GM18507 (cell line): ENCODE measurements around the gene TRIM71.
"Not testable (repeated sequence)": the region's sequence is repeated elsewhere in the genome, so short reads cannot be mapped to it uniquely, and the experiment has no call there.

Experiments used
- DNase-seq: peaks from one replicate; pipeline ENCODE4 v3.0.0; 2011; ENCODE audit warnings: low read depth; ENCODE audit not compliant: insufficient read length; ENCODE audit errors: extremely low spot score
- FAIRE-seq: peaks from 2 replicates; lab custom pipeline; 2011; peaks lifted over from hg19 to GRCh38; lab: Jason Lieb, UNC

The TRIM71 gene

GRCh38 chr3:32818229-32818969 lies 602 bp downstream of the TRIM71 start:
- DNase-seq (no peak), FAIRE-seq (no peak)

DNA sequence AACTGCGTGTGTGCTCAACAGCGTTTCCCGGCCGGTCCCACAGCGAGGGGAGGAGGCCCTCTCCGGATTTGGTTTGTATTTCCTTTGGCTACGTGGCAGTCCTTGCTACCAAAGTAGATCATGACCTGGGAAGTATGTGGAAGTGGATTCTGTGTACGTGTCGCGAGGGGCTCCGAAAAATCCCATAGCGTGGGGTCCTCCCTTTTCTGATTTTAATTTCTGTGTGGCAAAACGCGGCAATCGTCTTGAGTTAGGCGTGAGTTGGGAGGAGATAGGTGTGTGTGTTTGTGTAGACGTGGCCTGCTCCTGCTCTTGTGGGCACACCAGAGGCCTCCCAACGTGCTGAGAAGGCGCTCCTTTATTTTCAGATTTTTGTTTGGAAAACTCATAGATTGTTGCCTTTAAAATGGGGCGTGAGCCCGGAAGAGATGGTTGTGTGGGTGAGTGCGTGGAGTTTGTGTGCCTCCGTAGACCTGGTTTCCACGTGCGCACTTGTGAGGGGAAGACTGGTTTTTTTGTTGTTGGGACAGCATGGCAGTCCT lies 1.2 kb downstream of the TRIM71 start:
- no peak for FAIRE-seq
- DNase-seq = no peak

DNA sequence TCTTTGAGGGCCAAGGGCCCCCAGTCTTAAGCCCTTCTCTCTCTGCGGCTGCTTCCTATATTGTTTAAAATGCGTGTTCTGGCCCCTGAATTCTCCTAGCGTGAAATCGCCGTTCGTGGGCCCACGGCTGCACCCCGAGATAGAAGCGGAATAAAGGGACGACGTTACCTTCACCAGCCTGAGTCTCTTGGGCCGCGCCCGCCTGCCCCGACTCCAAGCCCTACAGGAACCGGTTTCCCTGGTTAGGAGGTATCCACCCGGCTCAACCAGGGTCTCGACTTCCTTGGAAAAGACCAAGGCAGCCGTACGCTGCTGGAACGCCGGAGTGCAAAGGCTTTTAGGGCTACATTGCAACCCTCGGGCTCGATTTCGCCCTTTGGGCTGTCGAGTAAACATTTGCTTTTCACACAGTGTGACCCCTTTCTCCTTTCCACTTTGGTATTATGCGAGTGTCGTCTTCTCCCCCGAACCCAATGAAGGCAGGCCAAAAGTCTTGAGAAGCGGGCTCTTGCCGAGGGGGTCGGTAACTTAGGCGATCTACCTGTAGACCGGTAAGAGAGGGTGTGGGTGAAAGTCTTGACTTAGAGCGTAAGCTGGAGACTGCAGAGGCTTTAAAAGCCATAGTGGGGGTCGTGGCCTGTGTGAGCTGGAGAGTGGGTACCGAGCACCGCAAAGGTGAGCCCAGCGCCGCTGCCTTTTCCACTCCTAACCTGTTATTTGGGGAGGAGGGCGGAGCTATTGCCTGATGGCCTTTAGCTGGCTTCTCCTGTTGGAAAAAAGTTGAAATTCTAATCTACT lies 2.0 kb downstream of the TRIM71 start:
- DNase-seq (no peak), FAIRE-seq (no peak)

DNA sequence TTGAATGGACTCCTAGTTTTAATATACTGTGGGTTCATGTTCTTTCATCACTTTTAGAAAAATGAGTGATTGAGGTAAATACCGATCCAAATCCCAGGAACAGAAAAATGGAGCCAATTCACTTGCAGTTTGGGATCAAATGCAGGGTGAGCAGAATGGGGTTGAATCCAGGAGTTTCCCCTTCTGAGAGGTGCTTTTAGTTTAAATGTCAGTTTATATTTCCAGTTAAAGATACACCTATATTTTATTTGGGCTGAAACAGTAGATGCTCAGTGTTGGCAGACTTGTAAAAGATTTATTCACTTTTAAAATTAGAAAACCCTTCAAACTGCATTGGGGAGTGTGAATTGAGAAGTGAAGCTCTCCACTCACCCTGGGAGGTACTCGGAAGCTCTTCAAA lies 2.6 kb downstream of the TRIM71 start:
- no peak for FAIRE-seq

GRCh38 chr3:32820971-32821685 lies 3.3 kb downstream of the TRIM71 start:
- DNase-seq (no peak), FAIRE-seq (no peak)

More for the DNA sequence above, 2.6 kb downstream of the TRIM71 start:
- no peak for DNase-seq

- FAIRE-seq (no peak), DNase-seq (no peak)
Measured at GRCh38 chr3:32821686-32822296, 4.0 kb downstream of the TRIM71 start.

DNA sequence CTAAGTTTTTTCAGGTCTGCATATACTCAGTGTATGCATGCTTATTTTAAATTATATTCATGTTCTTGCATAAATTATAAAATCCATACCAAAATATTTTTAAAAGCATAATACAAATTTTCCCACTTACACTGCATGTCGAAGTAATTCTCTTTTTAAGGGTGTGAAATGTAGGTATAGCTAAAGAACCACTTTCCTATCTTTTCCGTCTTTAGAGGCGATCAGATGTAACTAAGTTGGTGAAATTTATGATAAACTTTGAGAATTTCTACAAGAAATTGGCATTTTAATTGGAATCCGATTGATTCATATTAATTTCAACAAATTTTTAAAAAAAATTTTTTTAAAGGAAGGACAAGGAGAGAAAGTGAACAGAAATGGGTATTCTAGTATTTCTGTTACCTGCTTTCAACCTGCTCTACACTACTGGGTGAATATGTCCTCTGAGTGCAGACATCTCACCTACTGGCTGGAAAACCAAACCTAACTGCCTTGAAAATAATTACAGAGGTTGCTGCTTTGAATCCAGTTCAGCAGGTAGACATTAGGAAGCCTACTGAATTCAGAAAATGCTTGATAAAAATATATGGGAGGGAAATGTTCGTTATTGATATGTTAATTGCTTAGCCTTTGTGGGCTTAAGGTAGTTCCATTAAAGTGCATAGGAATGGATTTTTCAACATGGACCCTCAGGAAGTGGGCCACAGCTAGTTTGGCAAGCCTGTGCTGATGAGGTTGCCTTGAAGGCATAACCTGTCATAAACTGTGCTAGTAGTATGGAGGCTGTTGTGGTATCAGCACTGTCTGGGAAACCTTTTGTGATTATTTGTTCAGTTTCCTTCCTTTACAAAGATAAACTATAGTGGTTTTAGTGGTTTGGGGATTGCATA lies 5.1 kb downstream of the TRIM71 start:
- DNase-seq = no peak
- FAIRE-seq = no peak

GRCh38 chr3:32823641-32824184 lies 5.9 kb downstream of the TRIM71 start:
- not testable (repeated sequence) for FAIRE-seq

DNA sequence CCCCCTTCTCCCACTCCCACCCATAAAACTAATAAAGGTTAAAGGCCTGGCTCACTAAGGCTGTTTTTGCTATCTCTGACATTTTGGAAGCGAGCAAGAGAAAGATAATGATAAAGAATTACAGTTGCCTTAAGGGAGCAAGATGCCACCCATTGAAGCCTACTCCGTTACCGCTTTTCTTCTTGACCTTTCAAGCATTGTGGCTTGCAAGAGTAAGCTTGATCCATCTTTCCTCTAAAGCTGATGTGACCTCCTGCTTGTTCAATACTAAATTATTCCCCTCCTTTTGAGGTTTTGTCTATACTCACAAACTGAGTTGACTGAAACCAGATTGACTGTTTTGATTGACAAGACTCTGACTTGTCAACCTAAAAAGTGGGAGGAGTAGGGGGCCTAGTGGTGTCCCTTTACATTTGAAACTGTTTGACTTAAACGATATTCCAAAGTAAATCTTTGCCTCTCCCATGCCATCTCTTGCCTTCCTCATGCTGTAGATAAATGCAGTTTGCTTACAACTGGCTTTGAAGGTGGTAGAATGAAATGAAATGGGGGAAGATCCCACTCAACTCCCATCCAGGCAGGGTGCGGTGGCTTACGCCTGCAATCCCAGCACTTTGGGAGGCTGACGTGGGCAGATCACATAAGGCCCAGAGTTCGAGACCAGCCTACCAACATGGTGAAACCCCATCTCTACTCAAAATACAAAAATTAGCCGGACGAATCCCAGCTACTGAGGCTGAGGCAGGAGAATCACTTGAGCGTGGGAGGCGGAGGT lies 8.0 kb downstream of the TRIM71 start:
- DNase-seq (no peak), FAIRE-seq (no peak)

More at GRCh38 chr3:32823641-32824184, 5.9 kb downstream of the TRIM71 start:
- DNase-seq = not testable (repeated sequence)

- FAIRE-seq (no peak), DNase-seq (no peak)
Measured at GRCh38 chr3:32831062-32831461, 13.3 kb downstream of the TRIM71 start.

GRCh38 chr3:32831791-32832190 lies 14.0 kb downstream of the TRIM71 start:
- FAIRE-seq (no peak), DNase-seq (no peak)

DNA sequence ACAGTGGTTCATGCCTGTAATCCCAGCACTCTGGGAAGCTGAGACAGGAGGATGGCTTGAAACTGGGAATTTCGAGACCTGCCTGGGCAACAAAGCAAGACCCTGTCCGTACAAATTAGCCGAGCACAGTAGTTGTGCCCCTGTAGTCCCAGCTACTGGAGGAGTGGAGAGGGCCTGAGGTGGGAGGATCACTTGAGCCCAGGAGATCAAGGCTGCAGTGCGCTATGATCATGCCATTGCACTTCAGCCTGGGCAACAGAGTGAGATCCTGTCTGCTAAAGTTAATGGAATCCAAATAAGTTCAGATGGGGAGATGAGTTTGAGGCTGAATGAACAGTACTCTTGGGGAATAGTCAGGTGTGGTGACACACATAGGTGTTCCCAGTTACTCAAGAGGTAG lies 14.4 kb downstream of the TRIM71 start:
- no peak for FAIRE-seq
- DNase-seq = no peak

DNA sequence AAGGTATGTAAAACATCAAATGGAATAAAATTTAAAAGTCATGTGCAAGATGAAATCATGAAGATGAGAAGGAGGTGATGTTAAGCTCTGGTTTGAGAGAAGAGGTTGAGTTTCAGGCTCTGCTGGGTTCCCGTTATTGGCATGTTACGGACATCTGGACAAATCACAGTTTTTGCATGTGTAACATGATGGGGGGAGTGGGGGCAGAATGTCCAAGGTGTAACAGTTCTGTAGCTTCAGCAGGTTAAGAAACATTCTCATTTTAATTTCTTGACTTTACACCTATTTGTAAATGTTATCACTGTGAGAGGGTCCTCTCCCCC lies 17.2 kb downstream of the TRIM71 start:
- FAIRE-seq = no peak
- DNase-seq = no peak

- no peak for FAIRE-seq
- no peak for DNase-seq
Measured at GRCh38 chr3:32835961-32836360, 18.2 kb downstream of the TRIM71 start.

DNA sequence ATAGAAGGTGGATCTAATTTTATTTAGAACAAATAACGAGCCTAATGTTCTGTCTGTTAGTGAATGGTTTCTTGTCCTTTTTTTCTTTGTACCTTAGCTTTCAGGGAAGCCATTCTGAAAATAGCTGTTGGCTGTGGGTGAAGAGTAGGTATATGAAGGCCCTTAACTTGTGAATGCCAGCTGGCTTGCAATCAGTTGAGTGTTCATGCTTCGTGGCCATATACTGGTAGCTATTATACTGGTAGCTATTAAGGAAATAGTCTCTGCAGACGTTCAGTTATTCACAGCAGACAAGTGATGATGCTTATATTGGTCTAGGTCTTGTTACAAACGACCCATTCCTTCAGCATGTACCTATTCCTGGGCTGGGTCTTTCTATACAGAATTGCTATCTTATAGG lies 18.8 kb downstream of the TRIM71 start:
- FAIRE-seq (no peak), DNase-seq (no peak)

GRCh38 chr3:32837366-32837765 lies 19.6 kb downstream of the TRIM71 start:
- FAIRE-seq = no peak

DNA sequence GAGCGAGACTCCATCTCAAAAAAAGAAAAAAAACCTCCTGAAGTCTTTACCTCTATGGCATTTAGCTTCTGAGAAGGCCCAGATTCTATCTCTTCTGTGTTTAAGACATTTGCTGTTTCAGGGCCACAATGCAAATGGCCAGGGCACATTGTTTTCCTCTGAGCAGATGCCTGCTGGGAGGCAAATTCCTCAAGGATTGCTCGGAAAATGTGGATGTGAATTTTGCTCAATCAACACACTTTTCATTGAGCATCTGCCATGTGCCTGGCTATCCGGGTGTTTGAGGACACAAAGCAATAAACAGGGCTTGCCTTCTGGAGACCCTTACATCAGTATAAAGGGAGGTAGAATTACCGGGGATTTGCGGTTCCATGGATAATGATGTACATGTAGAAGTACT lies 20.0 kb downstream of the TRIM71 start:
- FAIRE-seq = no peak
- no peak for DNase-seq

More at GRCh38 chr3:32837366-32837765, 19.6 kb downstream of the TRIM71 start:
- no peak for DNase-seq

DNA sequence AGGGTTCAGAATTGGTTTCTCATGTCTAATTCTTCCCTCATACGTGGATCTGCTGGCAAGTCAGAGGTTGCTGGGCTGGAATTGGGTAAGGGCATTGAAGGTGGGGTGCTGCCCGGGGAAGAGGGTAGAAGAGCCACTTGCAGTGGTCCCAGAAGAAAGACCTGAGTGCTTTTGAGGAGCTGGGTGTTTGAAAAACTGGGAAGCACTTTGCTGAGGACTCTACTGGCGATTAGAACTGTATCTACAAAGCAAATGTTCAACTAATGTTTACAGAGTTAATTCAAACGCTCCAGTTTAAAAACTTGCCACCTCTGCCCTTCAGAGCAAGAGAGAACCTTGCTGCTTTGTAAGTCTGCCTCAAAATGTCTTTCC lies 21.9 kb downstream of the TRIM71 start:
- DNase-seq = no peak

More for the DNA sequence above, 21.9 kb downstream of the TRIM71 start:
- FAIRE-seq = no peak
